HG03095 (cell line): Measurements from ENCODE around the gene OGFOD3.

Experiments
- ATAC-seq: cut with Tn5 transposase; IDR thresholded peaks from one replicate; pipeline ENCODE4 v1.9.1; 2021; ENCODE audit warnings: moderate library complexity; ENCODE audit not compliant: unreplicated experiment

The OGFOD3 gene

DNA sequence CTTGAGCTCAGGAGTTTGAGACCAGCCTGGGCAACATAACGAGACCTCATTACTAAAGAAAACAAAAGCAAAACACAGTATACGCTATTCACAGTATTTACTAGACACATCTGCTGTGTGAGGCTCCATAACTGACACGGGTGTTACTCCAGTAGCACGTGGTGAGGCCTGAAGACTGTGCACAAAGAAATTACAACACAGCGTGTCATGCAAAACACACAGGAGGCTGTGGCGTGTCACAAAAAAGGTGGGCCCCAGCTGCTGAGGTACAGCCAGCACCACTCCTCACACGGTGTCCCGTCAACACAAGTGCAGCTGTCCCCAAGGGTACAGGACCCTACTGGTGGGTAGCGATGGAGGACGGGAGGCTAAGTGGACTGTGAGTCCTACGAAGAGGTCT is 29.5 kb upstream of the OGFOD3 start:
- ATAC-seq, result no peak

DNA sequence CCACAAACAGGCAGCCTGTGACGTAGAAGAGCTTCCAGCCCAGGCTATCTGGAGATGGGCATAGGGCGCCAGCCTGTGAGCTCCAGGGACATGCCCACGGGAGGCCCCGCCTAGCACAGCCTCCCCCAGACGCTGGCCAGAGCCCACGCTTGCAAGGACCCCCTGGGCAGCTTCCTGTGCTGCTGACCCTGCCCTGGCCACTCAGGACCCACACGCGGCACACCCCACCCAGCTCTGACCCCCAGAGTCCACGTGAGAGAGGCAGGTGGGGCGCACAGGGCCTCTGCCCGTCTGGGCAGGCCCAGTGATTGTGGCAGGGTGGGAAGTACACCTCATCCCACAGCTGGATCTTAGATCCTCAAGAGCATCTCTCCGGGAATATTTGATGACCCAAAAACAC is 28.3 kb upstream of the OGFOD3 start:
- no peak for ATAC-seq

- ATAC-seq, result no peak
These were observed 27.7 kb upstream of the OGFOD3 start for GRCh38 chr17:82446124-82446523.

DNA sequence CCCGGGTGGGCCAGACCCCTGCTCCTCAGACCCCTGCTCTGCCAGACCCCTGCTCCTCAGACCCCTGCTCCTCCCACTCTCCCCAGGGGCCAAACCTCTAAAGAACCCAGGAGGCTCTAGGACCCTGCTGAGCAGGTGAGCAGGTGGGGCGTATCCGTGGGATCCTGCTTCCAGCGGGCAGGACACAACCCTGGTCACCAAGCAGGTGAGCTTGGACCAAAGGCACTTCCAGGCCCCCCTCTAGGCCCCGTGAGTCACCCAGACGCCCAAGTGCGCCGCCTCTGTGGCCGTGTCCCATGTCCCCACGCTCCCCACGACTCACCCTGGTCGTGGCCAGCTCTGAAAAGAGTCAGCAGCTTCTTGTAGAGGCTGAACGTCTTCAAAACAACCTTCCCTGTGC is 27.2 kb upstream of the OGFOD3 start:
- no peak for ATAC-seq

- ATAC-seq, result no peak
These were observed 26.6 kb upstream of the OGFOD3 start for GRCh38 chr17:82444941-82445521.

GRCh38 chr17:82444284-82444893 is 26.0 kb upstream of the OGFOD3 start:
- ATAC-seq, result no peak

GRCh38 chr17:82443465-82444283 is 25.3 kb upstream of the OGFOD3 start:
- ATAC-seq, result no peak

GRCh38 chr17:82442643-82443464 is 24.5 kb upstream of the OGFOD3 start:
- ATAC-seq, result no peak

GRCh38 chr17:82441691-82442487 is 23.5 kb upstream of the OGFOD3 start:
- ATAC-seq, result no peak

- ATAC-seq, result no peak
These were observed 22.7 kb upstream of the OGFOD3 start for GRCh38 chr17:82440991-82441627.

DNA sequence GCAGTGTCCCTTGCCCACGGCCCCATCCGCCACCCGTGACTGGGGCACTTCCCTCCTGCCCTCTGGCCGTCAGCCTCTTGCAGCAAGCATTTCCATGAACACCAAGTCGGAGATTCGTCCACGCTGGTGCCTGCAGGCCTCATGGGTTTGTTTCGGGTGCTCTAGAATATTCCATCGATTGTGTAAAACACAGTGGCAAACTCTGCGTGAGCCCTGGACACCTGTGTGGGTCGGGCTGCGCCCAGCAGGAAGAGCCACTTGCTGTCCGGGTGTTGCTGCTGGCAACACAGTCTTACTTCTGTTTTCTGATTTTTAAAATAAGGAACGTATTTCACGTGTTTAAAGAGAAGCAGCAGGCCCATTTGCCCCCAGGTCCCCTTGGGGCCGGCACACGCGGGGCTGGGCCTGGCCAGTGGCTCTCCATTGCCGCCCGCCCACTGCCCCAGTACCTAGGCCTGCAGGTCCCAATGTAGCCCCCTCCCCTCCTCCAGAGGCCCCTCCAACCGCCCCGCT is 22.1 kb upstream of the OGFOD3 start:
- no peak for ATAC-seq

DNA sequence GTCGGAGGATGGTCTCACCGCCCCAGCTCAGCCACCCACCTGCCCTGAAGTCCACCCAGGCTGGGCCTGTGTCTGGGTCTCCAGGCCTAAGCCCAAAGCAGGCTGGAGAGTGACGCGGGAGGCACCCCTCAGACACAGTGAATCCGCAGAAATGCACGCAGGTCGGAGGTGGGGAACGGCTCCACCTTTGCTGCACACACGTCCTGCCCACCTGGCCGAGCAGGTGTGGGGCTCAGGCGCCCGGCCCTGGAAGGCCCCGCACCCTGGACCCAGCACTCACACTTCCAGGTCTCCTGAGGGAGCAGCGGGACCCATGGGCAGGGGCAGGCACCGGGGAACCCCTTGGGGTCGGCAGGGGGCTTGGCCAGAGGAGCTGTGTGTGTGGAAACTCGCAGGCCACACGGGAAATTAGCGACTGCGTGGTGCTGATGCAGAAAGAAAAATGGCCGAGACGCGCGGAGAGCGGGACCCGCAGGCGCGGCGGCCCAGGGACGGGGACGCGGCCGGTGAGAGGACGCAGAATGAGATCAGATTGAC is 21.5 kb upstream of the OGFOD3 start:
- no peak for ATAC-seq

DNA sequence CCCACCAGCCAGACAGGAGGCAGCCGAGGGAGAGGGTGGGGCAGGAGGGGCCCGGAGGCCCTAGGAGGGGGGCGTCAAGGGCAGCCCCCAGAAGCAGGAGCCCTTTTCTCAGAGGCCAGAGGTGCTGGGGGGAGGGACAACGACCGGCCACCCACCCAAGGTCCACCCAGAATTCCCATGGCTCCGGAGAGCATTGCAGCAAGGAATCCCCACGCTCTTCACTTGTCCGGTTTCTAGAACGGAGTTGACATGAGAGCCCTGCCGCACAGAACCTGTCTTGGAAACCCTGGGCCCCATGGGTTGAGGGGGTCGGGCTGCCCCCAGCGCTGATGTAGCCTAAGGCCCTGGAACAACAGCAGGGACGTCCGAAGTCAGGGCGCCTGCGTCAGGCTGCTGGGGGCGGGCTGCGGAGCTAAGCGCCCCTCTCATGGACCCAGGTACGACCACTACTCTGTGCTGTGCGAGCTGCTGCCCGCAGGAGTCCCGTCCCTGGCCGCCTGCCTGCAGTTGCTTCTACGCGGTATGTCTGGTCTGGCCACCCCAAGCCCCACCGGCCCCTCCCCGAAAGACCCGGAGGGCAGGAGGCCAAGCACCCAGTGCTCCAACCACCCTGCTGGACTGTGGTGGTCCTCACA is 20.9 kb upstream of the OGFOD3 start:
- ATAC-seq, result no peak

DNA sequence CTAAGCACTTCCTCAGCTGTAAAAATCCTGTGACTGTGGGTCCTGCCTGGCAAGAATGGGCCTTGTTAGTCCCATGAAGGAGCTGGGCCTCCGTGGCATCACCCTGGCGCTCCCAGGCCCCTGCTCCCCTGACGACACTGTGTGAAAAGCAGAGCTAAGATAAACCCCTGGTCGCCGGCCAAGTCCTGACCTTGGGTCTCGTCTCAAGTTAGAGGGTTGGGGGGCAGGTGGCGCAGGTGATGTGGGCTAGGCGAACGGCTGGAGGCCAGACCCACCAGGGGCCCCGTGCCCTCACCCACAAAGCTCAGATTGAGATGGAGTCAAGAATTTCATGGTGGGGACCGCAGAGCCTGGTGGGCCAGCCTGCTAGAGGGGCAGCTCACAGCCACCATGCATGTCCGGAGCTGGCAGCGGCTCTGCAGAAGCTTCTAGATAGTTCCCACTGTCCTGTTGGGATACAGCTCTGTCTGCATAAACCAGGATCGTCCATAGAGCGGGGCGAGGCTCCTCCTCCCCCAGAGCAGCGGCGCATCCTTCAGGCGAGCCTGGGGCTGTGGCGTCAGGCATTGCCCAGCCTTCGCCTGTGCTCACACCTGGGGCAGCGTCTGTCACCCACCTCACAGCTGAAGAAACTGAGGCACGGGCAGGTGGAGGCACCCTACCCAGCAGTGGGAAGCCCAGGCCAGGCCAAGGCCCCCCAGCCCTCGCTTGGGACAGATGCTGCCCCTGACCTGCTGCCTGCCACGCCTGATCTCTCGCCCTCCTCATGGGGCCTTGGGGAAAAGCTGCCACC is 20.2 kb upstream of the OGFOD3 start:
- ATAC-seq, result no peak

DNA sequence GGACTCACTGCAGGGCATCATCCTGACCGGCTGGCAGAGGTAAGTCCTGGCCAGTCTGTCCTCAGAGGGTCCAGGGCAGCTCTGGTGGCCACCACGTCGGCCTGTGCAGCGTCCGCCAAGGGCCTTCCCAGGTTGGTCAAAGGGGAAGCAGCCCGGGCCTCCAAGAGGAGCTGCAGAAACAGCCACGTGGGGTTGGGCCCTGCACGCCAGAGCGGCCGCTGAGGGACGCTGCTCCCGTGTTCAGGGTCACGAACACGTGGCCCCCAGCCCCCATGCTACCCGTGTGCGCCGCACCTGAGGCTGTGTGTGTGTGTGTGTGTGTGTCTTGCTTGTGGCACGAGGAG is 18.9 kb upstream of the OGFOD3 start:
- ATAC-seq, result no peak

DNA sequence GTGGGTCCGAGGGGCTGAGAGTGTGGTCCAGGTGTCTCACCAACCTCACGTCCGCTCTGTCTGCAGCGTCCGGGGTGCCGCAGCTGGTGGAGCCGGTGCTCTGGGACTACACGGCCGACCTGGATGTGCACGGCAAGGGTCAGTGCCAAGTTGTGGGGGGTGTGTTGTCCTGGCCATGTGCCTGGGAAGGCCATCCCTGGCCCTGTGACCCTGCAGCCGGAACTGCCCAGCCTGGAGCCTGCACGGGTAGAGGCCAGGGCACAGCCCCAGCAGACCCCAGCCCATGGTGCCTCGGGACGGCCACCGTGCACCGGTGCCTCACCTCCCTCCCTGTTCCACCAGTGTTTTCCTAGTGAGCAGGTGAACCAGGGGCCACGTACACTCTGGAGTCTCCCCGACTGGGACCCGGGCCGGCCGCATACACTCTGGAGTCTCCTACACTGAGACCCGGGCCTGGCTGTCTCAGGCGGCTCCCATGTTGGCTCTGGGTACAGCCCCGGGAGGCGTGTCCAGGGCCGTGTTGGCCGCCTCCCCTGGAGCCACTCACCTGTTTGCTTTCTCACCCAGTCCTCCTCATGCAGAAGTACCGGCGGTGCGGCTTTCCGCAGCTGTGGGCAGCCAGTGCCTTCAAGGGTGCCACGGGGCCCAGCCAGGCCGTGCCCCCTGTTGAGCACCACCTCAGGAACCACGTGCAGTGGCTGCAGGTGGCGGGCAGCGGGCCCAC is 18.4 kb upstream of the OGFOD3 start:
- ATAC-seq, result no peak

DNA sequence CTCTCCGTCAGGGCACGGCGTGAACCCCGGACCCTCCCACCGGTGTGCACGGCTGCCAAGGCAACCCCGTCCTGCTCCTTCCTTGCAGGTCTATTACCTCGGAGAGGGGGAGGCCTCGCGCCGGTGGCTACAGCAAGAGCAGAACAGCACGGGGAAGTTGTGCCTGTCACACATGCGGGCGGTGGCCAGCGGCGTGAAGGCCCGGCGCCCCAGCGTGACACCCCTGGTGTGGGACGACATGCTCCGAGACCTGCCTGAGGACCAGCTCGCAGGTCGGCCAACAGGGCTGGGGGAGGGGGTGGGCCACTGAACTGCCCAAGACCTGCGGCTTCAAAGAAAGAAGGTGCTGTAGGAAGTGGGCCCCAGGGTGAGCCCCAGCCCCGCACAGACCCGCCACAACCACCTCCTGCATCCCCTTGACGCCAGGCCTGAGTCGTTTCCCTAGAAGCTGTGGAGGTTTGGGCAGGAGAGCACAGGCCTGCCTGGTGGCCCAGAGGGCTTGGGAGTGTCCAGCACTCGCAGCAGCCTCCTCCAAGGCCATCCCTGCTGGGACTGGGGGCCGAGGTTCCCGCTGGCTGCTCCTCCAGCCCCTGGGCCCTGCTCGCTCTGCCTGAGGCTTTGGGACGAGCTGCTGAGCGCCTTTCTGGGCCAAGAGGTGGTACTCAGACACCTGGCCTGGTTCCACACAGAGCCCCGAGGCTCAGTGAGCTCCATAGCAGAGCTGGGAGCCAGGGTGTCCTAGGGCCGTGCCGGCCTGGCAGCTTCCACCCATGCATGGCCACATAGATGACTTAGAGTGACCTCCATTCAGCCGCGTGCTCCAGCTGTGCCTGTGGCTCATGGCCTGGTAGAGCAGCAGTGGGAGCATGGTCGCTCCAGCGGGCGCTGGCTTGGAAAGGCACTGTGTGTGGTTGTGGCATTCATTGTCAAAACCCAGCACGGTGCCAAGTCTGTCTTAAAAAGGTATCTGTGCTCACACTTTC is 17.5 kb upstream of the OGFOD3 start:
- ATAC-seq, result no peak
